ENCODE measurements around the gene HLA-B. TPM values are rescaled to one million over a fixed set of nuclear protein-coding genes. Genes with fewer than 3 reads are reported as not detected.

The HLA-B gene
- total RNA-seq, 1 donor from 2014 or later = 216 TPM

GRCh38 chr6:31386977-31387376, 30.0 kb upstream of the HLA-B start:
- H3K4me1 Mint-ChIP-seq (ENCODE audit: low read depth) = peaks cover 4% of the 10 kb centered on the region
- no peak overlapping the region for H3K27ac Mint-ChIP-seq (ENCODE audit: unreplicated experiment)
- no peaks in the 10 kb centered on the region for H3K9me3 Mint-ChIP-seq (ENCODE audit: low read depth)
- TF ChIP-seq CTCF (IDR thresholded peaks at IDR 0.05) = no peak
- no peaks in the 10 kb centered on the region for H3K36me3 Mint-ChIP-seq (ENCODE audit: low read depth)
- no peak overlapping the region for H3K4me3 Mint-ChIP-seq (ENCODE audit: unreplicated experiment)
- peaks cover 7% of the 10 kb centered on the region for H3K27me3 Mint-ChIP-seq (ENCODE audit: low read depth)
- no peak for DNase-seq (ENCODE audit: low spot score)

GRCh38 chr6:31386099-31386498, 29.1 kb upstream of the HLA-B start:
- H3K36me3 Mint-ChIP-seq (ENCODE audit: low read depth) = no peaks in the 10 kb centered on the region
- H3K27me3 Mint-ChIP-seq (ENCODE audit: low read depth) = peaks cover 13% of the 10 kb centered on the region
- no peaks in the 10 kb centered on the region for H3K9me3 Mint-ChIP-seq (ENCODE audit: low read depth)
- no peak overlapping the region for H3K27ac Mint-ChIP-seq (ENCODE audit: unreplicated experiment)
- H3K4me3 Mint-ChIP-seq (ENCODE audit: unreplicated experiment) = no peak overlapping the region
- no peak for TF ChIP-seq CTCF (IDR thresholded peaks at IDR 0.05)
- peaks cover 4% of the 10 kb centered on the region for H3K4me1 Mint-ChIP-seq (ENCODE audit: low read depth)
- no peak for DNase-seq (ENCODE audit: low spot score)

GRCh38 chr6:31385041-31385440, 28.1 kb upstream of the HLA-B start:
- H3K27me3 Mint-ChIP-seq (ENCODE audit: low read depth) = peaks cover 21% of the 10 kb centered on the region

GRCh38 chr6:31383149-31383548, 26.2 kb upstream of the HLA-B start:
- Mint-ChIP-seq H3K4me3 (ENCODE audit: unreplicated experiment) (no peak overlapping the region), H3K9me3 (ENCODE audit: low read depth) (no peaks in the 10 kb centered on the region), H3K36me3 (ENCODE audit: low read depth) (no peaks in the 10 kb centered on the region), H3K27ac (ENCODE audit: unreplicated experiment) (no peak overlapping the region), H3K4me1 (ENCODE audit: low read depth) (peaks cover 4% of the 10 kb centered on the region), H3K27me3 (ENCODE audit: low read depth) (peaks cover 37% of the 10 kb centered on the region)
- TF ChIP-seq CTCF (IDR thresholded peaks at IDR 0.05) = no peak
- DNase-seq (ENCODE audit: low spot score) = no peak

More at GRCh38 chr6:31385041-31385440, 28.1 kb upstream of the HLA-B start:
- peaks cover 4% of the 10 kb centered on the region for H3K4me1 Mint-ChIP-seq (ENCODE audit: low read depth)
- TF ChIP-seq CTCF (IDR thresholded peaks at IDR 0.05) = no peak
- no peaks in the 10 kb centered on the region for H3K36me3 Mint-ChIP-seq (ENCODE audit: low read depth)
- H3K9me3 Mint-ChIP-seq (ENCODE audit: low read depth) = no peaks in the 10 kb centered on the region
- H3K27ac Mint-ChIP-seq (ENCODE audit: unreplicated experiment) = no peak overlapping the region
- no peak overlapping the region for H3K4me3 Mint-ChIP-seq (ENCODE audit: unreplicated experiment)
- DNase-seq (ENCODE audit: low spot score) = no peak

GRCh38 chr6:31381666-31382065, 24.7 kb upstream of the HLA-B start:
- H3K4me3 Mint-ChIP-seq (ENCODE audit: unreplicated experiment) = no peak overlapping the region
- TF ChIP-seq CTCF (IDR thresholded peaks at IDR 0.05) = no peak

More at GRCh38 chr6:31381666-31382065, 24.7 kb upstream of the HLA-B start:
- no peak for DNase-seq (ENCODE audit: low spot score)
- peaks cover 4% of the 10 kb centered on the region for H3K4me1 Mint-ChIP-seq (ENCODE audit: low read depth)
- no peaks in the 10 kb centered on the region for H3K36me3 Mint-ChIP-seq (ENCODE audit: low read depth)
- no peaks in the 10 kb centered on the region for H3K9me3 Mint-ChIP-seq (ENCODE audit: low read depth)
- H3K27ac Mint-ChIP-seq (ENCODE audit: unreplicated experiment) = no peak overlapping the region
- peaks cover 44% of the 10 kb centered on the region for H3K27me3 Mint-ChIP-seq (ENCODE audit: low read depth)
